ENCODE data around the gene NDUFA5. TPM values are rescaled to one million over a fixed set of nuclear protein-coding genes. Genes with fewer than 3 reads are reported as not detected.
"Not testable (repeated sequence)": the region's sequence is repeated elsewhere in the genome, so short reads cannot be mapped to it uniquely, and the experiment has no call there.

The NDUFA5 gene
- total RNA-seq, 1 donor from 2014 or later: 30.1 TPM

DNA sequence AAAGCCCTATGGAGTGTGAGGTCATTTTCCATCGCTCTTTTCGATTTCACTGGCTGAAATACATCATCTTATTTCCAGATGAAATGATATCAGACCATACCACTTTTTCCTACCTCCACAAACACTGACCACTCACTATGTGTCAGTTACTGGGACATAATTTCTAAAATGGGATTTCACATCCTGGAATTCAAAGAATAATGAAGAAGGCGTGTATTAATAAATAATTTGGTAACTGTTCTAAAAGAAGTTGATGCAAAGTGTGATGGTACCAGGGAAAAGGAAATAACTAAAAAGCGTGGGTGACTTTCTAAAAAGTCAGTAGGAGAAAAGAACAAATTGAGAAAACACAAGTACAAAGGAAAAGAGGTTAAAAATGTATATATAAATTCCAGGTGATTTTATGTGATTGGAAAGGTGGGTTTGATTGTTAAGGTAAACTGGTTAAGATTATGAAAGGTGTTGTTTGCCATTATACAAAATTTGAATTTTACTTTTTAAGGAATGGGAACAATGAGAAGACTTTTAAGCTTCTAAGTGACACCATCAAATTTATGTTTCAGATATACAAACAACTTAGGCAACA is 764 bp upstream of the NDUFA5 start:
- DNase-seq (ENCODE audit: low read depth, low spot score): no peak

DNA sequence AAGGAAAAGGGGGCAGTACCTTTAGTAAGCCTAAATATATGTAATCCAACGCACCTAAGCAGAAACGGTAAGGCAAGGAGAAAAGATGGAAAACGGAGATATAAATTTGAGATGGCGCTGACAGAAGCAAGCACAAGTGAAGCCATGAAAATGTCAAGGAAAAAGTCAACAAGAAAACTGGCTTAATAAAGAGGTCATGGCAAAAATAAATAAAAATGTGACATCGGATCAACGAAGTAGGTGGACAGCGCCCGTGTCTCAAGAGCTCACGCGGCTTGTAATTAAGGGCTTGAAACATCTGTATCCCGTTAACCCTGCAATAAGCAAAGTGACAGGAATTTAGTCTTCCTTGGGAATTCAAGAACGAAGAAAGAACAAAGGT is 611 bp downstream of the NDUFA5 start:
- DNase-seq (ENCODE audit: low read depth, low spot score): no peak

- DNase-seq (ENCODE audit: low read depth, low spot score): no peak
These were observed 2.1 kb downstream of the NDUFA5 start for GRCh38 chr7:123555484-123555883.

DNA sequence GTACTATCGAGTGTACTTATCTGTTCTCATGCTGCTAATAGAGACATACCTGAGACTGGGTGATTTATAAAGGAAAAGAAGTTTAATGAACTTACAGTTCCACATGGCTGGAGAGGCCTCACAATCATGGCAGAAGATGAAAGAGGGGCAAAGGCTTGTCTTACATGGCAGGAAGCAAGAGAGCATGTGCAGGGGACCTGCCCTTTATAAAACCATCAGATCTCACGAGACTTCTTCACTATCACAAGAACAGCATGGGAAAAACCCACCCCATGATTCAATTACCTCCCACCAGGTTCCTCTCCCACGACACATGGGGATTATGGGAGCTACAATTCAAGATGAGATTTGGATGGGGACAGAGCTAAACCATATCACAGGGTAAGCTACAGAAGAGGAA is 4.5 kb downstream of the NDUFA5 start:
- no peak for DNase-seq (ENCODE audit: low read depth, low spot score)

- no peak for DNase-seq (ENCODE audit: low read depth, low spot score)
These were observed 5.0 kb downstream of the NDUFA5 start for GRCh38 chr7:123552641-123553040.

DNA sequence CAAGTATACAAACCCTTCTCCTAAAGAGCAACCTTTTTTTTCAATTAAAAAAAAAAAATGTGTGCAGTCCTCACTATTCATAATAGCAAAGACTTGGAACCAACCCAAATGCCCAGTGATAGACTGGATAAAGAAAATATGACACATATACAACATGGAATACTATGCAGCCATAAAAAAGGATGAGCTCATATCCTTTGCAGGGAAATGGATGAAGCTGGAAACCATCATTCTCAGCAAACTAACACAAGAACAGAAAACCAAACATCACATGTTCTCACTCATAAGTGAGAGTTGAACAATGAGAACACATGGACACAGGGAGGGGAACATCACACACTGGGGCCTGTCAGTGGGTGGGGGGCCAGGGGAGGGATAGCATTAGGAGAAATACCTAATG is 5.5 kb downstream of the NDUFA5 start:
- not testable (repeated sequence) for DNase-seq (ENCODE audit: low read depth, low spot score)

- DNase-seq (ENCODE audit: low read depth, low spot score): no peak
These were observed 9.2 kb downstream of the NDUFA5 start for GRCh38 chr7:123548406-123548805.

DNA sequence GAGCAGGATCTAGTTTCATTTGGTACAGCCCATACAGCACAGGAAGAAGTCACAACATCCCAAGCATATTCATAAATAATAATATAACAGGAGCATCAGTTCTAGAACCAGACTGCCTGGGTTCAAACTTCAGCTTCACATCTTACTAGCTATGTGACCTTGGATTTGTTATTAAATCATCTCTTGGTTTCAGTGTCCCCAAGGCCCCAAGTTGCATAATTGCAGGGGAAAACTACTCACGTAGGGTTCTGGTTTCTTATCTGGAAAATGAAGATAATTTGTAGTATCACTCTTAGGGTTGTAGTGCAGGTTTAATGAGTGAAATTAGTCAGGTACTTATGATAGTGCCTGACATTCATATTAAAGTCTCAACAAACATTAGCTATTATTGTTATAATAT is 17.7 kb downstream of the NDUFA5 start:
- DNase-seq (ENCODE audit: low read depth, low spot score): no peak

DNA sequence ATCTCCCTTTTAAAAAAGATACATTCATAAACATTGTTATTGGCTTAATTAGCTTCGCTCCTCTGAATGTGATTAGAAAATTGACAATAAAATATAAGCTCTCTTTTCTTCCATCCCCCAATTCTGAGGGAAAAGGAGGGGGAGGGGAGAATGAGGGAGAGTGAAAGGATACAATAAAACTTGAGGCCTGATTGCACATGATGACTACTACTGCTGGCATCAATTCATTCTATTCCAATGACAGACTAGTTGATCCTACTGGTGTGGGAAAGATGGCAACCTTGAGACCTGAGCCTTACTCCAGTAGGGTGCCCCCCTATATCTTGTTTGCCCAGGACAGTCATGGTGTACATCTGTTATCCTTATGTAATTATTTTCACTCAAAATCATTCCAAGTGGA is 18.7 kb downstream of the NDUFA5 start:
- DNase-seq (ENCODE audit: low read depth, low spot score): no peak

DNA sequence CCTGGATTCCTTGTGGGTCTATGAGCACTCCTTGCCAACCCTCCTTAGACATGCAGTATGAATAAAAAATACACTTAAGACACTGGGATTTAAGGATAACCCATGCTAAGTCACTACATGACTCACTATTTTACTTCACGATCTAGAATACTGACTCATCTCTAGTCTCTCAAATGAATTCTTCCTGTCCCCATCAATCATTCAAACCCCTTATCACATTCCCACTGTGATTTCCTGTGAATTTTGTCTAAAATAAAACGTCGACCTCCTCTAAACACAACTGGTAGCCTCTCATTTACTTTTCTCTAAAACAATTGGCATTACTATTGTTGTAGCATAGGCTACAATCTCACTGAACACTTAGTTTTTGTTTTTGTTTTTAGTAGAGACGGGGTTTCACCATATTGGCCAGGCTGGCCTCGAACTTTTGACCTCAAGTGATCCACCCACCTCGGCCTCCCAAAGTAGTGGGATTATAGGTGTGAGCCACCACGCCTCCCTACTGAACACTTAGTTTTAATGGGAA is 19.4 kb downstream of the NDUFA5 start:
- DNase-seq (ENCODE audit: low read depth, low spot score): peak; percentile 78

GRCh38 chr7:123537026-123537642 is 20.5 kb downstream of the NDUFA5 start:
- DNase-seq (ENCODE audit: low read depth, low spot score): no peak

DNA sequence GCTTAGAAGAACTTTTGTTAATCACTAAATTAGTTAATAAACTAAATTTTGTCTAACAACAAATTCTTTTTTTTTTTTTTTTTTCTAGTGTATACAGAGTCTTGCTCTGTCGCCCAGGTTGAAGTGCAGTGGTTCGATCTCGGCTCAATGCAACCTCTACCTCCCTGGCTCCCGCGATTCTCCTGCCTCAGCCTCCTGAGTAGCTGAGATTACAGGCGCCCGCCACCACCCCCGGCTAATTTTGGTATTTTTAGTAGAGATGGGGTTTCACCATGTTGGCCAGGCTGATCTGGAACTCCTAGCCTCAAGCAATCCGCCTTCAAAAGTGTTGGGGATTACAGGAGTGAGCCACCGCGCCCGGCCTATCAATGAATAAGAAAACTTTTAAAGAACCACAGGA is 22.1 kb downstream of the NDUFA5 start:
- no peak for DNase-seq (ENCODE audit: low read depth, low spot score)

- DNase-seq (ENCODE audit: low read depth, low spot score): peak; percentile 86
These were observed 23.0 kb downstream of the NDUFA5 start, which contains the start of gene IQUB for GRCh38 chr7:123534383-123535260. IQUB (minus strand) TSS chr7:123534595; CDS start chr7:123512340, 22,255 bp downstream.

DNA sequence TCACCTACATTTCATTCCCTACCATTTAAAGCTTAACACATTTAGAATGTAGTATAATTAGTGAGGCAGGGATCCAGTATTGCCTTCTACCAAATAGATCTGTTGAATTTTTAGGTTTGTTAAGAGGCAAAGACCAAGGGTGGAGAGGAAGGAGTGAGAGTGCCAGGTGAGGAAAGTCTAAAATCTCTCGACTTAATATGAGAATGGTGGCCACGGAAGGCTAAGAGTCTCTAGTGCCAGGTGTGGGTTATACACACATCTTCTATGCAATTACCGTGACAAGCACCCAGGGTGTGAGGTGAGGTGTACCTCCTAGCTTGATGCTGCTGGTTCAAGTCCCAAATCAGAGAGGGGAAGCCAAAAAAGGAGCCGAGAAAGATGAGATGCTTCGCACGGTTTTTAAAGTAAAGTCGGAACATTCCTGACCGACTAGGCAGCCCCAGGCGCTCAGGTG is 23.7 kb downstream of the NDUFA5 start:
- no peak for DNase-seq (ENCODE audit: low read depth, low spot score)

GRCh38 chr7:123533553-123533917 is 24.1 kb downstream of the NDUFA5 start:
- DNase-seq (ENCODE audit: low read depth, low spot score): no peak

- not testable (repeated sequence) for DNase-seq (ENCODE audit: low read depth, low spot score)
These were observed 24.6 kb downstream of the NDUFA5 start for GRCh38 chr7:123532788-123533552.

DNA sequence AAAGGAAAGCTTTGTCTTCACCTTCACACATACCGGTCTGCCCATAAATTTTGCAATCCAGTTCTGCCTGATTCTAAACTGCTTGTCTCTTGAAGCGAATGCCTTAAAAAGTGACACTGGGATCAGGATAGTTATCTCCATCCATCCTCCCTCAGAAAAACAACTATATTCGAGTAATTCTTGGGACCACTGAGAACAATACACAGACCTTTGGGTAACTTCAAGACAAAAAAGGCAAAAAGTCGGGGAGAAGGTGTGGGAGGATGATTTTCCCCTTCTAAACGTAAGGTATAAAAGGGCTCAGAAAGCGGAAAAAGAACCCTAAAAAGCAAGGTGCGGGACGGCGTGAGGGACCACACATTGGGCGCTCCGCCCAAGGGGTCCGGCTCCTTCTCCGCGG is 25.3 kb downstream of the NDUFA5 start:
- not testable (repeated sequence) for DNase-seq (ENCODE audit: low read depth, low spot score)

GRCh38 chr7:123530035-123530591 is 27.5 kb downstream of the NDUFA5 start:
- not testable (repeated sequence) for DNase-seq (ENCODE audit: low read depth, low spot score)

GRCh38 chr7:123528265-123528664 is 29.4 kb downstream of the NDUFA5 start:
- no peak for DNase-seq (ENCODE audit: low read depth, low spot score)

DNA sequence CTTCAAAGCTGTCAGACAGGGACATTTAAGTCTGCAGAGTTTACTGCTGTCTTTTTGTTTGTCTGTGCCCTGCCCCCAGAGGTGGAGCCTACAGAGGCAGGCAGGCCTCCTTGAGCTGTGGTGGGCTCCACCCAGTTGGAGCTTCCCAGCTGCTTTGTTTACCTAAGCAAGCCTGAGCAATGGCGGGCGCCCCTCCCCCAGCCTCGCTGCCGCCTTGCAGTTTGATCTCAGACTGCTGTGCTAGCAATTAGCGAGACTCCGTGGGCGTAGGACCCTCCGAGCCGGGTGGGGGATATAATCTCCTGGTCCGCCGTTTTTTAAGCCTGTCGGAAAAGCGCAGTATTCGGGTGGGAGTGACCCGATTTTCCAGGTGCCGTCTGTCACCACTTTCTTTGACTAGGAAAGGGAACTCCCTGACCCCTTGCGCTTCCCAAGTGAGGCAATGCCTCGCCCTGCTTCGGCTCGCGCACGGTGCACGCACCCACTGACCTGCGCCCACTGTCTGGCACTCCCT is 29.8 kb downstream of the NDUFA5 start:
- not testable (repeated sequence) for DNase-seq (ENCODE audit: low read depth, low spot score)

DNA sequence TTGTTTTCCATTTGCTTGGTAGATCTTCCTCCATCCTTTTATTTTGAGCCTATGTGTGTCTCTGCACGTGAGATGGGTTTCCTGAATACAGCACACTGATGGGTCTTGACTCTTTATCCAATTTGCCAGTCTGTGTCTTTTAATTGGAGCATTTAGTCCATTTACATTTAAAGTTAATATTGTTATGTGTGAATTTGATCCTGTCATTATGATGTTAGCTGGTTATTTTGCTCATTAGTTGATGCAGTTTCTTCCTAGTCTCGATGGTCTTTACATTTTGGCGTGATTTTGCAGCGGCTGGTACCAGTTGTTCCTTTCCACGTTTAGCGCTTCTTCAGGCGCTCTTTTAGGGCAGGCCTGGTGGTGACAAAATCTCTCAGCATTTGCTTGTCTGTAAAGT is 31.1 kb downstream of the NDUFA5 start:
- DNase-seq (ENCODE audit: low read depth, low spot score): not testable (repeated sequence)

All from pulmonary artery endothelial cell (primary cell).